ENCODE results near the gene KIF17. TPM values are rescaled to one million over a fixed set of nuclear protein-coding genes. Genes with fewer than 3 reads are reported as not detected.

The KIF17 gene
- total and polyA plus RNA-seq, 2 of the 8 experiments (the other 6 are each of a cell fraction or from before 2014, with no cell fraction given) = 6.9 to 10.4 TPM

- POLR2A ChIA-PET (ENCODE audit: partially characterized antibody) = interaction anchor here (0.7 to 1.3 kb wide), 3 partner anchors 10 to 13 kb away, joined by 3 to 4 read pairs (median 3); no protein-coding TSS in a partner anchor
Measured at GRCh38 chr1:20710469-20711284, 7.1 kb downstream of the KIF17 start.

More at GRCh38 chr1:20710469-20711284, 7.1 kb downstream of the KIF17 start:
- Histone ChIP-seq H3K23ac (ENCODE audit: insufficient read length) (no peak overlapping the region), H3K9ac (replicated peaks in 1 of 4; ENCODE audit: extremely low read depth in 1 of 4, low read depth in 3 of 4, low read length in 3 of 4) (no peak overlapping the region), H2BK12ac (ENCODE audit: low read depth, low read length) (no peak overlapping the region), H3K18ac (ENCODE audit: extremely low read depth, low read length) (no peak overlapping the region), H3K27ac (ENCODE audit: low read depth, low read length) (no peak overlapping the region), H3K79me2 (ENCODE audit: control insufficient read depth in 1 of 2, insufficient read depth in 2 of 2, low read length in 2 of 2) (no peaks in the 10 kb centered on the region), H2BK5ac (ENCODE audit: low read depth, low read length) (no peak overlapping the region), H3K4me2 (ENCODE audit: insufficient read depth in 1 of 2, low read depth in 2 of 2, low read length in 2 of 2) (no peak overlapping the region), H4K8ac (ENCODE audit: extremely low read depth, insufficient read depth, low read length) (no peak overlapping the region), H2BK20ac (ENCODE audit: low read length) (no peak overlapping the region), H3K56ac (replicated peaks; ENCODE audit: insufficient read length, low read depth, low read length) (no peak overlapping the region), H2AFZ (ENCODE audit: low read length) (no peak overlapping the region), H4K5ac (ENCODE audit: insufficient read length, low read depth, low read length) (no peak overlapping the region), H3K27me3 (replicated peaks in 1 of 4; ENCODE audit: control insufficient read depth in 3 of 4, extremely low read depth in 1 of 4, insufficient read depth in 3 of 4, low read length in 3 of 4) (no peaks in the 10 kb centered on the region), H4K20me1 (replicated peaks in 1 of 2; ENCODE audit: control insufficient read depth in 1 of 2, insufficient read depth in 2 of 2, low read length in 2 of 2) (peaks cover 1 to 5% of the 10 kb centered on the region in 2 experiments), H3K4me3 (ENCODE audit: extremely low read depth in 1 of 4, insufficient read depth in 2 of 4, low read depth in 3 of 4, low read length in 4 of 4) (no peak overlapping the region), H3K4me1 (replicated peaks in 1 of 4; ENCODE audit: control insufficient read depth in 3 of 4, insufficient read depth in 4 of 4, low read length in 3 of 4) (no peaks in the 10 kb centered on the region), H2BK120ac (replicated peaks; ENCODE audit: low read depth, low read length) (no peak overlapping the region), H3K4ac (replicated peaks; ENCODE audit: insufficient read length, low read depth, low read length) (no peak overlapping the region), H3K36me3 (ENCODE audit: control insufficient read depth in 2 of 4, insufficient read depth in 4 of 4, low read length in 3 of 4) (no peaks in the 10 kb centered on the region; a peak in 1 of 8 replicates), H2AK5ac (ENCODE audit: low read depth, low read length) (no peak overlapping the region), H3K79me1 (ENCODE audit: low read depth, low read length) (no peaks in the 10 kb centered on the region), H3K14ac (ENCODE audit: insufficient read length) (no peak overlapping the region), H3K23me2 (ENCODE audit: low read depth, low read length) (no peaks in the 10 kb centered on the region), H3K9me3 (ENCODE audit: insufficient read depth in 2 of 2, low read depth in 1 of 2, low read length in 1 of 2) (no peaks in the 10 kb centered on the region), H2BK15ac (ENCODE audit: low read length) (no peak overlapping the region), H4K91ac (replicated peaks; ENCODE audit: insufficient read length, low read length) (no peak overlapping the region)
- FAIRE-seq (no peak), DNase-seq (ENCODE audit: low read depth in 1 of 2, low spot score in 2 of 2) (no peak)
- 93% methylated on average over 18 of the region's 18 CpGs; no CpG with 5 or more reads in 1 of the 2 experiments for WGBS, 2 experiments (ENCODE audit: extremely low coverage in 1 of 2, insufficient coverage in 1 of 2, insufficient read length in 1 of 2, insufficient replicate concordance in 2 of 2, low coverage in 1 of 2, low lambda C conversion rate in 2 of 2, missing lambda C conversion rate in 1 of 2)
- CTCF ChIA-PET (ENCODE audit: partially characterized antibody) = interaction anchor here (0.6 to 1.7 kb wide), 6 partner anchors 14 to 454 kb away, joined by 3 to 5 read pairs (median 3); partner anchors contain the start of gene HP1BP3
- TF ChIP-seq RBBP5 (IDR thresholded peaks at IDR 0.05; ENCODE audit: borderline replicate concordance, low read depth, low read length) (no peak), YY1 (IDR thresholded peaks at IDR 0.05; ENCODE audit: low read depth, low read length) (no peak), CREB1 (IDR thresholded peaks at IDR 0.05) (no peak), PHF8 (conservative IDR thresholded peaks at IDR 0.05; ENCODE audit: low read depth, low read length) (no peak), CBX8 (IDR thresholded peaks at IDR 0.05; ENCODE audit: borderline replicate concordance, low read depth, low read length) (no peak), TBP (IDR thresholded peaks at IDR 0.05; ENCODE audit: low read depth, low read length) (no peak), GTF2F1 (IDR thresholded peaks at IDR 0.05; ENCODE audit: borderline replicate concordance, low read depth, low read length) (no peak), SIN3A (conservative IDR thresholded peaks at IDR 0.05 in 1 of 2, IDR thresholded peaks at IDR 0.05 in 1 of 2; ENCODE audit: low read depth in 1 of 2, low read length in 2 of 2) (no peak), CBX5 (IDR thresholded peaks at IDR 0.05; ENCODE audit: low read depth, low read length) (no peak), JUND (IDR thresholded peaks at IDR 0.05; ENCODE audit: low read length) (no peak)
